PC-9 (cell line): Measurements from ENCODE around the gene THADA. TPM values are rescaled to one million over a fixed set of nuclear protein-coding genes. Genes with fewer than 3 reads are reported as not detected.

Experiments used
- BruUV-seq: library from RNA; stranded (reverse); fragments of 400-500 nt; replicated peaks from 2 replicates; lab custom pipeline; 2021; lab: Mats Ljungman, UMichigan
- CTCF ChIA-PET: fragments of 300-600 bp; sonication (Branson Sonifier 250); formaldehyde crosslinking; loops from one replicate; lab custom pipeline; 2022; ENCODE audit warnings: antibody characterized with exemption; lab: Charles Lee
- POLR2A ChIA-PET: fragments of 300-600 bp; sonication (Branson Sonifier 250); formaldehyde crosslinking; loops from one replicate; lab custom pipeline; 2022; ENCODE audit warnings: antibody characterized with exemption; ENCODE audit not compliant: unreplicated experiment; lab: Charles Lee
- DNase-seq, 2 experiments: peaks; one replicate each; pipeline versions ENCODE4 v3.0.0 to v3.0.0-alpha.2; 2015 to 2022; ENCODE audit warnings: mixed read lengths in 1 of 2
- H2AFZ ChIP-seq: fragments of 200-600 bp; sonication (generic); 2 replicates; pipeline ENCODE4 v1.8.1; 2017; ENCODE audit warnings: antibody characterized with exemption
- H3F3A ChIP-seq: fragments of 200-600 bp; sonication (generic); 2 replicates; pipeline ENCODE4 v1.8.1; 2017; ENCODE audit warnings: antibody characterized with exemption, mild to moderate bottlenecking, low read depth; ENCODE audit not compliant: insufficient read depth
- H3K27ac ChIP-seq: fragments of 200-600 bp; sonication (generic); 2 replicates; pipeline ENCODE4 v1.6.1; 2016; ENCODE audit warnings: mixed run types
- H3K27me3 ChIP-seq: fragments of 200-600 bp; sonication (generic); 2 replicates; pipeline ENCODE4 v1.6.1; 2016; ENCODE audit warnings: low read depth, mixed run types; ENCODE audit not compliant: insufficient read depth
- H3K36me3 ChIP-seq: fragments of 200-600 bp; sonication (generic); 2 replicates; pipeline ENCODE4 v1.6.1; 2016; ENCODE audit warnings: low read depth, mixed run types
- H3K4me1 ChIP-seq: fragments of 200-600 bp; sonication (generic); replicated peaks from 2 replicates; pipeline ENCODE4 v1.6.1; 2016; ENCODE audit warnings: mixed run types; ENCODE audit not compliant: insufficient read depth
- H3K4me2 ChIP-seq: fragments of 200-600 bp; sonication (generic); 2 replicates; pipeline ENCODE4 v1.6.1; 2017; ENCODE audit warnings: mixed run types
- H3K4me3 ChIP-seq: fragments of 200-600 bp; sonication (generic); 2 replicates; pipeline ENCODE4 v1.6.1; 2016; ENCODE audit warnings: mixed run types
- H3K79me2 ChIP-seq: fragments of 200-600 bp; sonication (generic); 2 replicates; pipeline ENCODE4 v1.6.1; 2017; ENCODE audit warnings: low read depth, mixed run types
- H3K9me2 ChIP-seq: fragments of 200-600 bp; sonication (generic); 2 replicates; pipeline ENCODE4 v1.8.1; 2017; ENCODE audit warnings: mild to moderate bottlenecking; ENCODE audit not compliant: insufficient read depth
- H3K9me3 ChIP-seq: fragments of 200-600 bp; sonication (generic); 2 replicates; pipeline ENCODE4 v1.8.1; 2016; ENCODE audit warnings: low read depth; ENCODE audit not compliant: insufficient read depth
- H4K20me1 ChIP-seq: fragments of 200-600 bp; sonication (generic); 2 replicates; pipeline ENCODE4 v1.8.1; 2017; ENCODE audit not compliant: insufficient read depth
- EZH2 ChIP-seq: fragments of 200-600 bp; sonication (generic); IDR thresholded peaks from 2 replicates; pipeline ENCODE4 v1.8.0; 2017; ENCODE audit warnings: antibody characterized with exemption, low read depth
- intact Hi-C: fragments of 100-400 bp; cut with micrococcal nuclease; formaldehyde crosslinking; loops from one replicate; pipeline ENCODE4 v1.10.0; 2022; ENCODE audit not compliant: unreplicated experiment
- total RNA-seq: library from RNA; stranded (reverse); gene quantifications from 2 replicates; pipeline ENCODE4 v1.2.3, GENCODE V29; 2021
- TF ChIP-seq, protein P1 (sequence below): fragments of 200-600 bp; sonication (generic); conservative IDR thresholded peaks from 2 replicates; pipeline ENCODE4 v1.6.1; 2017; ENCODE audit warnings: mixed run types, antibody characterized with exemption, mild to moderate bottlenecking, moderate library complexity

Gene THADA
- total RNA-seq, 1 experiment from 2014 or later = 28.1 TPM

DNA sequence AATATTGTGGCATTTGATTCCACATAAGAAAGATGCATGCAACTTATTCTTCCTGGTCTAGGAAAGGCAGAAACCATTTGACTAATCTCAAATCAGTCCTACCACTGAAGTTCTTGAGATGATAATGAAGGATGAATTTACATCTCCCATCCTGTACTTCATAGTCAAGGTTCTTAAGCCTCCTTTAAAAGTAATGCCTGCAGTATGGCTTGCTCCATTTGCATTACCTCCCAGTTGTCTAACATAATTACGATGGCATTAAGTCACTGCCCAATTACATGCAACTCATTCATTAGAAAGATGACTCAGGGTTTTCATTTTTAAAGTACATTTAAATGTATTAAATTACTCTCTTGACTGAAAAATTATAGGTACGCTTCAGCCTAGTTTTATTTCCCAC is 32.2 kb downstream of the THADA start:
- no peak overlapping the region for H3K4me2 ChIP-seq

DNA sequence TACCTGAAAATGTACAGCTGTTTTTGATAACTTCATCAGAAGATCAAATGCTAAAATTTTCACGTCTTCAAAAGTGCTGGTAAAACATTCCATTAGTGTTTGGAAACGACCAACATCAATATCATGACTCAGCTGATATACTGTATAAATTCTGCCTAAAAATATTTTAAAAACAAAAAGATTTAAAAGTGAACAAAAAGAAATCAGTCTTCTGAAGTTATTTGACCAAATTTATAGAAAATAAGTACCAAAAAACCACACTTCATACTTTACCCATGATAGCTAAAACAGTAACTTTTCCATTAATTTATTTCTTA is 35.6 kb downstream of the THADA start:
- H3K27ac ChIP-seq = no peak overlapping the region
- no peaks in the 10 kb centered on the region for H3K27me3 ChIP-seq
- no peaks in the 10 kb centered on the region for H3F3A ChIP-seq
- ChIA-PET CTCF (interaction anchor here (0.5 to 0.6 kb wide), 2 partner anchors 419 to 1317 kb away, joined by 3 read pairs; no protein-coding TSS in a partner anchor), POLR2A (interaction anchor here (0.6 kb wide), 2 partner anchors 14 to 795 kb away, joined by 3 to 4 read pairs; no protein-coding TSS in a partner anchor)
- H3K36me3 ChIP-seq = peaks cover 41% of the 10 kb centered on the region; the same call in 1 of the 2 replicates
- H2AFZ ChIP-seq = no peak overlapping the region
- H3K4me1 ChIP-seq = no peaks in the 10 kb centered on the region
- no peaks in the 10 kb centered on the region for H3K9me3 ChIP-seq
- TF ChIP-seq, protein P1, sequence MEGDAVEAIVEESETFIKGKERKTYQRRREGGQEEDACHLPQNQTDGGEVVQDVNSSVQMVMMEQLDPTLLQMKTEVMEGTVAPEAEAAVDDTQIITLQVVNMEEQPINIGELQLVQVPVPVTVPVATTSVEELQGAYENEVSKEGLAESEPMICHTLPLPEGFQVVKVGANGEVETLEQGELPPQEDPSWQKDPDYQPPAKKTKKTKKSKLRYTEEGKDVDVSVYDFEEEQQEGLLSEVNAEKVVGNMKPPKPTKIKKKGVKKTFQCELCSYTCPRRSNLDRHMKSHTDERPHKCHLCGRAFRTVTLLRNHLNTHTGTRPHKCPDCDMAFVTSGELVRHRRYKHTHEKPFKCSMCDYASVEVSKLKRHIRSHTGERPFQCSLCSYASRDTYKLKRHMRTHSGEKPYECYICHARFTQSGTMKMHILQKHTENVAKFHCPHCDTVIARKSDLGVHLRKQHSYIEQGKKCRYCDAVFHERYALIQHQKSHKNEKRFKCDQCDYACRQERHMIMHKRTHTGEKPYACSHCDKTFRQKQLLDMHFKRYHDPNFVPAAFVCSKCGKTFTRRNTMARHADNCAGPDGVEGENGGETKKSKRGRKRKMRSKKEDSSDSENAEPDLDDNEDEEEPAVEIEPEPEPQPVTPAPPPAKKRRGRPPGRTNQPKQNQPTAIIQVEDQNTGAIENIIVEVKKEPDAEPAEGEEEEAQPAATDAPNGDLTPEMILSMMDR = no peak
- TF ChIP-seq EZH2 = no peak
- H4K20me1 ChIP-seq = no peaks in the 10 kb centered on the region; the same call in 1 of the 2 replicates
- no TSS peak for BruUV-seq
- H3K4me2 ChIP-seq = no peak overlapping the region
- no peak for DNase-seq
- H3K79me2 ChIP-seq = no peaks in the 10 kb centered on the region
- no peaks in the 10 kb centered on the region for H3K9me2 ChIP-seq
- intact Hi-C loops = no loop called here
- no peak overlapping the region for H3K4me3 ChIP-seq

More for the DNA sequence above, 32.2 kb downstream of the THADA start:
- intact Hi-C loops = no loop called here
- Histone ChIP-seq H3K36me3 (0 out of 2 replicates have a peak, but pooled peaks cover 25% of the 10 kb centered on the region), H3K4me1 (no peaks in the 10 kb centered on the region), H2AFZ (no peak overlapping the region), H3F3A (no peaks in the 10 kb centered on the region), H3K4me3 (no peak overlapping the region), H3K9me3 (no peaks in the 10 kb centered on the region), H3K27me3 (no peaks in the 10 kb centered on the region), H4K20me1 (no peaks in the 10 kb centered on the region; the same call in 1 of the 2 replicates), H3K79me2 (no peaks in the 10 kb centered on the region), H3K27ac (no peak overlapping the region), H3K9me2 (no peaks in the 10 kb centered on the region)
- DNase-seq = no peak
- POLR2A ChIA-PET = no interaction called here
- CTCF ChIA-PET = no interaction called here
- TF ChIP-seq, protein P1 = no peak
- TF ChIP-seq EZH2 = no peak
- no TSS peak for BruUV-seq

DNA sequence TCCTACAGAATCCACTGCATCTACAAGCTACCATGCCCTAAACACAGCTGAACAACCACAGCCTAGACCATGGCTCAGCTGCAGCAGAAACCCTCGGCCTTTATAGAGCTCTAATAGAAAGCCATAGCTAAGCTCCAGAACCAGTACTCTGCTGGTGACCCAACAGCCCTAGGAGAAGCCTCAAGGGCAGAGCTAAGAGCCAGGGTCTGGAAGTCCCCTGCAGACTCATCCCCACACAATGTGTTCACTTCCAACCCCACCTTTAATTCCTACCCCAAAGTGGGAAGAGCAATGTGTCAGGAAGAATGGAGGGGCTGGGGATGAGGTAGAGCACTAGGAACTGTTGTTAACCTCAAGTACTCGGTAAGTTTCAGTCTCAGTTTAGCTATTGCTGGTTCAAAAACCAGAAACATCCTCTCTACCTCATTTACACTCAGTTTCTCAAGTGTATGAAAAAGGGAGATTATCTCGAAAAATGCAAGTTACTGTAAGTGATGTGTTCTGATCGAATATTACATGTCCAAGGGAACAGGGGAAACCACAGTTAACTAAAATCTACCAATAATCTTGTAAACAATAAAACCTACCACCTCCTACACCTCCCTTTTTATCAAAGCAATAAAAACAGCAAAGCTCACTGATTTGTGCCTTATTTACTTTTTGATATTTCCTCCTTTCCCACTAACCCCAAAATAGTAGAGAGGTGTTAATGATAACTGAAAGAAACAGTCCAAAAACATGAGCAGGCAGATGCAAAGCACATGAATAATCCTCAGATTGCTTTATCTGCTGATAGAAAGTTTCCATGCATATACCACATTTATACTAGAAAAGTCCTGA is 36.2 kb downstream of the THADA start:
- Histone ChIP-seq H4K20me1 (no peaks in the 10 kb centered on the region; the same call in 1 of the 2 replicates), H3K9me3 (no peaks in the 10 kb centered on the region), H3K4me1 (no peaks in the 10 kb centered on the region), H2AFZ (no peak overlapping the region), H3K4me2 (no peak overlapping the region), H3K27me3 (no peaks in the 10 kb centered on the region), H3F3A (no peaks in the 10 kb centered on the region), H3K4me3 (no peak overlapping the region), H3K9me2 (no peaks in the 10 kb centered on the region), H3K79me2 (no peaks in the 10 kb centered on the region), H3K27ac (no peak overlapping the region), H3K36me3 (peaks cover 41% of the 10 kb centered on the region; the same call in 1 of the 2 replicates)
- intact Hi-C loops = no loop called here
- no peak for DNase-seq
- no peak for TF ChIP-seq EZH2
- TF ChIP-seq, protein P1 = no peak
- no TSS peak for BruUV-seq
- POLR2A ChIA-PET = interaction anchor here (0.6 kb wide), 2 partner anchors 15 to 796 kb away, joined by 3 to 4 read pairs; no protein-coding TSS in a partner anchor
- CTCF ChIA-PET = no interaction called here
